Prostate gland (tissue), 2 donors: ENCODE data around the gene GPM6B.

Experiments
- POLR2A ChIP-seq: fragments of 450-650 bp; IDR thresholded peaks from one replicate; pipeline ENCODE4 v1.6.1; 2016; ENCODE audit warnings: antibody characterized with exemption, mild to moderate bottlenecking
- POLR2AphosphoS5 ChIP-seq: sonication (generic); formaldehyde crosslinking; IDR thresholded peaks from one replicate; pipeline ENCODE4 v1.6.1; 2017; ENCODE audit warnings: antibody characterized with exemption
- TF ChIP-seq, protein P1 (sequence below), 4 experiments: fragments of 200-600 bp in 2 of 4; fragments of 450-650 bp in 2 of 4; sonication (generic) in 2 of 4; IDR thresholded peaks; 1 replicate in 3 of 4; 2 replicates in 1 of 4; pipeline ENCODE4 v1.5.1; 2016 to 2019; ENCODE audit warnings: antibody characterized with exemption in 4 of 4, mild to moderate bottlenecking in 2 of 4, moderate library complexity in 2 of 4

GRCh38 chrX:13825178-13825762 lies 8.4 kb upstream of the GPM6B start:
- TF ChIP-seq, protein P1, sequence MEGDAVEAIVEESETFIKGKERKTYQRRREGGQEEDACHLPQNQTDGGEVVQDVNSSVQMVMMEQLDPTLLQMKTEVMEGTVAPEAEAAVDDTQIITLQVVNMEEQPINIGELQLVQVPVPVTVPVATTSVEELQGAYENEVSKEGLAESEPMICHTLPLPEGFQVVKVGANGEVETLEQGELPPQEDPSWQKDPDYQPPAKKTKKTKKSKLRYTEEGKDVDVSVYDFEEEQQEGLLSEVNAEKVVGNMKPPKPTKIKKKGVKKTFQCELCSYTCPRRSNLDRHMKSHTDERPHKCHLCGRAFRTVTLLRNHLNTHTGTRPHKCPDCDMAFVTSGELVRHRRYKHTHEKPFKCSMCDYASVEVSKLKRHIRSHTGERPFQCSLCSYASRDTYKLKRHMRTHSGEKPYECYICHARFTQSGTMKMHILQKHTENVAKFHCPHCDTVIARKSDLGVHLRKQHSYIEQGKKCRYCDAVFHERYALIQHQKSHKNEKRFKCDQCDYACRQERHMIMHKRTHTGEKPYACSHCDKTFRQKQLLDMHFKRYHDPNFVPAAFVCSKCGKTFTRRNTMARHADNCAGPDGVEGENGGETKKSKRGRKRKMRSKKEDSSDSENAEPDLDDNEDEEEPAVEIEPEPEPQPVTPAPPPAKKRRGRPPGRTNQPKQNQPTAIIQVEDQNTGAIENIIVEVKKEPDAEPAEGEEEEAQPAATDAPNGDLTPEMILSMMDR (IDR thresholded peaks at IDR 0.05) = no peak
- no peak for TF ChIP-seq POLR2A
- no peak for TF ChIP-seq POLR2AphosphoS5
